Naive thymus-derived CD8-positive, alpha-beta T cell (primary cell): Measurements from ENCODE around the gene OR5AN1. TPM values are rescaled to one million over a fixed set of nuclear protein-coding genes. Genes with fewer than 3 reads are reported as not detected.

Experiments
- polyA plus RNA-seq, 3 donors: library from polyadenylated mRNA; unstranded; fragments of 300-500 nt; fragmentation: Illumina TruSeq; gene quantifications; one replicate each; pipeline ENCODE4 v1.2.3, GENCODE V29; 2021
- total RNA-seq, 8 experiments: library from RNA in 2 of 8; stranded (reverse) in 2 of 8; gene quantifications; one replicate each; pipeline ENCODE4 v1.2.3 and lab custom pipeline; 2021 to 2026

Gene OR5AN1
- total and polyA plus RNA-seq, 5 experiments from 2014 or later: not detected

Other genes starting within 250 kb of the OR5AN1 start
- 100 to 1,000 TPM; 113 to 117 TPM for gene FAM111A, start 216.0 kb upstream of the OR5AN1 start, total RNA-seq
- gene FAM111A, start 216.0 kb upstream of the OR5AN1 start, polyA plus RNA-seq: 10 to 100 TPM; 21.7 to 26.4 (median 22.9) TPM
- 1 to 10 TPM; 3.3 to 3.5 TPM for gene DTX4, start 186.8 kb upstream of the OR5AN1 start, total RNA-seq
- under 1 TPM; 0.02 to 0.64 (median 0.14) TPM for gene DTX4, start 186.8 kb upstream of the OR5AN1 start, polyA plus RNA-seq
- 1 to 10 TPM; 5.7 to 5.9 TPM for gene MPEG1, start 146.0 kb upstream of the OR5AN1 start, total RNA-seq
- under 1 TPM in 2 of 3 donors, not detected in 1; 0.30 to 0.44 TPM for gene MPEG1, start 146.0 kb upstream of the OR5AN1 start, polyA plus RNA-seq
- not detected for gene OR5A2, start 67.5 kb downstream of the OR5AN1 start, total RNA-seq
- gene OR5A2, start 67.5 kb downstream of the OR5AN1 start, polyA plus RNA-seq: not detected
- gene OR5A1, start 77.6 kb downstream of the OR5AN1 start, total RNA-seq: not detected
- not detected for gene OR5A1, start 77.6 kb downstream of the OR5AN1 start, polyA plus RNA-seq
- gene OR4D6, start 98.1 kb downstream of the OR5AN1 start, total RNA-seq: not detected
- not detected for gene OR4D6, start 98.1 kb downstream of the OR5AN1 start, polyA plus RNA-seq
- not detected for gene OR4D10, start 114.4 kb downstream of the OR5AN1 start, total RNA-seq
- gene OR4D10, start 114.4 kb downstream of the OR5AN1 start, polyA plus RNA-seq: not detected
- not detected for gene OR4D11, start 144.7 kb downstream of the OR5AN1 start, total RNA-seq
- not detected for gene OR4D11, start 144.7 kb downstream of the OR5AN1 start, polyA plus RNA-seq
- not detected for gene OR4D9, start 152.6 kb downstream of the OR5AN1 start, total RNA-seq
- not detected for gene OR4D9, start 152.6 kb downstream of the OR5AN1 start, polyA plus RNA-seq